NK-92 treated with Interleukin-12 subunit alpha and Interleukin-12 subunit beta, amount 100 ng/mL, for 24 hours (cell line): ENCODE data around the gene SRMS.

Source experiments
- DNase-seq: peaks from one replicate; lab custom pipeline; 2025; lab: John Stamatoyannopoulos, UW

The SRMS gene

DNA sequence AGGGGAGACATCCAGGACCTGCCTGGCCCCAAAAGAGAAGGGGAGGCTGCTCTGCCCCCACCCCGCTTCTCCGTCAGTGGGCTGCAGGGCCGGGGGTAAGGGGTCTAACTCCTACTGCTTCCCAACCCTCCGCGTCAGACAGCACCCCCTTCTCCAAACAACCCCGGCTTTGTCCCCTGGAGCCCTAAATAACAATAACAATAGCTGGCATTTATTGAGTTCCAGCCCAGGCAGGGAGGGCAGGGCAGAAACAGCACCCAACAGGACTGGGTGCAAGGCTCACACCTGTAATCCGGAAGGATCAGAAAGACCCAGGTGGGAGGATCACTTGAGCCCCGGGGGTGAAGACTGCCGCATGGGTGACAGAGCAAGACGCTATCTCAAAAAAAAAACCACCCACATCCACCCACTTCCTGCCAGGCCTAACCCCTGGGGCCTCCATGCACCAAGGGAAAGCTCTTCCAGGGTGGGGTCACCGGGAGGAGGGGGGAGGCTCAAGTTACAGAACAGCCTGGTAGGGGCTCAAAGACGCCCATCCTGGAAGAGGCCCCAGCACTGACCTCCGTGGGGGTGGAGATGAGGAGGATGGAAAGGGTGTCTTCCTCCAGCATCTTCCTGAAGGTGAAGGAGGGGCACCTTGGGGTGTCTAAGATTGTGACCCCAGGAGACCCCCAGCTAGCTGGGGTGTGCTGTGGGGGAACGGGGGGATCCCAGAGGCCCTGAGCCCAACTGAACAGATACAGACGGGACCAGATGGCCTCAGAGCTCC, 5.1 kb upstream of the SRMS start:
- DNase-seq, result no peak

DNA sequence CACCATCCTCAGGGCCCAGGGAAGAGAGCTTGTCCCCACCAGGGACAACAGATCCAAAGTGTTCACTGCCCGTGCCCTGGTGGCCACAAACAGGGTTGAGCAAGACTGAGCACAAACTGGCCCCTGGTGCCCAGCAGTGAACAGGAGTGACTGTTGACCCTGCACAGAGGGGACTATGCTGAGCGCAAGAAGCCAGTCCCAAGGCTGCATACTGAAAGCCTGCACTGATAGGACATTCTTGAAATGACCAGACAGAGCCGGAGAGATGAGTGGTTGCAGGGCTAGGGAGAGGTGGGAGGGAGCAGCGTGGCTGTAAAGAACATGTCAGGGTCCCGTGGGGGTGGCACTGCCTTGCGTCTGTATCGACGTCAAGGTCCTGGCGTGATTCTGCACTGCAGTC, 3.5 kb upstream of the SRMS start:
- DNase-seq, result no peak

DNA sequence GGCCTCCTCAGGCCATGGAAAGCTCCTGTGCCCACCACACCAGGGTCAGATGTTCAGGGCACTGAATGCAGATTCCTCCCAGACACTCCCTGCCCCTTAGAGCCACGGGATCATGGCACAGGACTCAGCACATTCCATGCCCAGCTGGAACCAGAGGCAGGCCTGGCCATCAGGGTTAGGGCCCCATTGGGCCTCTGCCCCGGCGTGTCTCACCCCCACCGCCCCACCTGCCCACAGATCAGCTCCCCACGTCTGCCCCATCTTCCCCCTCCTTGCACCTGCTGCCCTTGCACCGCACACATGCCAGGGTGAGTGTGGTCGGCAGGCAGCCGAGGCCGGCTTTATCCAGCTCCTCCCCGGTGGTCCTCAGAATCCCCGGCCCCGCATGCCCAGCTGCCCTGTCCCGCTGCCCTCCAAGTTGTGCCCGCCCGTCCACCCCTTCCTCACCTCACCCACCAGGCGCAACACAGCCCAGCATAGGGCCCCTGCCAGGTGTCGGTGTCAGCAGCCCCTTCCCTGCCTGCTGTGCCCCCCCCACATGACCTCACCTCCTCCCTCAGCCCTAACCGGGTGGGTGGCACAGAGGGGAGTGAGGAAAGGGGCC, 2.2 kb upstream of the SRMS start:
- DNase-seq, result no peak

DNA sequence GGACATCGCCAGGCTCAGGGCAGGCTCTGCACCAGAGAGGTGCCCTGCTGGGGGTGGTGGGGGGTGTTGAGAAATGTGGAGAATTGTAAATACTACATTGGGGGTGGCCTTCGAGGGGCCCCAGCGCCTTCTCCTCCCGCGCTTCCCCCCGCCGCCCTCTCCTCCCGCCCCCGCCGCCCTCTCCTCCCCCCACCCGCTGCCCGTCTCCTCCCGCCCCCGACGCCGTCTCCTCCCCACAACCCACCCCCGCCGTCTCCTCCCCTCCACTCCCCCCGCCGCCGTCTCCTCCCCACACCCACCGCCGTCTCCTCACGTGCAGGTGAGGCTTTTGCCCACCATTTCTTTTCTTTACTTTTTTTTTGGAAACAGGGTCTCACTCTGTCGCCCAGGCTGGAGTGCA, 1.5 kb upstream of the SRMS start:
- DNase-seq, result no peak

DNA sequence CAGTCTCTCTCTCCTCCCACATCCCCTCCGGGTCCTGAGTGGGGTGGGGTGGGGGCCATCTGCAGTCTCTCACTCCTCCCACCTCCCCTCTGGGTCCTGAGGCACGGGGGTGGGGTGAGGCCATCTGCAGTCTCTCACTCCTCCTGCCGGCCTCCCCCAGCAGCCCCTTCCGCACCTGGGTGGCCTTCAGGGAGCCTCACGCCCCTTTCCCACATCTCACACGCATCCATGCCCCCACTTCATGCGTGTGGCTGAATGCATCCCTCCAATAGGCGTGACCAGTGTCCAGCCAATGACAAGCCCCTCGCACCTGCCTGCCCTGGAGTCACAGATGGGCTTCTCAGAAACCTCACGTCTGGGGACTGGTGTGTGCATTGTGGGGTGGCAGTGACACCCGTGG, 993 bp upstream of the SRMS start:
- DNase-seq, result no peak

DNA sequence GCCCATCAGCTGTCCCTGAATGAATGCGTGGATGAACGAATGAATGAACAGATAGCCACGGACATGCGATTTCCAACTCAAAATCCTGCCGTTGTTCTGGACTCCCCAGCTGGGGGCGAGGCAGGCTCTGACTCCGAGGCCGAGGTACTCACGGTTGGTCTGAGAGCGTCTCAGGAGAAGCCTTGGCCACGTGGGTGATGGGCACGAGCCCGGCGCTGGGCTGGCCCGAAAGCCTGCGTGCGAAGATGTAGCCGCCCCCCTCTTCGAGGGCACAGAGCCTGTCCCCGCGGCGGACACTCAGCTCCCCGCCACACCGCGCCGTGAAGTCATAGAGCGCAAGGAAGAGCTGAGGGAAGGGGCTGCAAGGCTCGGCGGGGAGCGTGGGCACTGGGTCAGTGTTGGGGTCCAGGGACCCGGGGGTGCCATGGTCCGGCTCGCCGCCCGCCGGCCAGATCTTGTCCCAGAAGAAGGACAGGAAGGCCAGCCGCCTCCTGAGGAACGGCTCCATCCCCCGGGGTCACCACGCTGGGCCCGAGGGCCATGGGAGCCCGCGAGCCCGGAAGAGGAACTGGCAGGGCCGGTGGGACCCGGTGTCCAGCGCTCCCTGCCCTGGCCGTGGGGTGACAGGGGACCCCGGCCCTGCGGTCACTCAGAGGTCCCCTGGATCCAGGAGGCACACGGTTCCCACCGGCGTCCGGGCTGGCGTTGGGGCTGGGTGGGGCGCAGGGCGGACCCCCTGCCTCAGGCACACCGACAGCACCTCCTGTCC, 409 bp downstream of the SRMS start:
- no peak for DNase-seq

DNA sequence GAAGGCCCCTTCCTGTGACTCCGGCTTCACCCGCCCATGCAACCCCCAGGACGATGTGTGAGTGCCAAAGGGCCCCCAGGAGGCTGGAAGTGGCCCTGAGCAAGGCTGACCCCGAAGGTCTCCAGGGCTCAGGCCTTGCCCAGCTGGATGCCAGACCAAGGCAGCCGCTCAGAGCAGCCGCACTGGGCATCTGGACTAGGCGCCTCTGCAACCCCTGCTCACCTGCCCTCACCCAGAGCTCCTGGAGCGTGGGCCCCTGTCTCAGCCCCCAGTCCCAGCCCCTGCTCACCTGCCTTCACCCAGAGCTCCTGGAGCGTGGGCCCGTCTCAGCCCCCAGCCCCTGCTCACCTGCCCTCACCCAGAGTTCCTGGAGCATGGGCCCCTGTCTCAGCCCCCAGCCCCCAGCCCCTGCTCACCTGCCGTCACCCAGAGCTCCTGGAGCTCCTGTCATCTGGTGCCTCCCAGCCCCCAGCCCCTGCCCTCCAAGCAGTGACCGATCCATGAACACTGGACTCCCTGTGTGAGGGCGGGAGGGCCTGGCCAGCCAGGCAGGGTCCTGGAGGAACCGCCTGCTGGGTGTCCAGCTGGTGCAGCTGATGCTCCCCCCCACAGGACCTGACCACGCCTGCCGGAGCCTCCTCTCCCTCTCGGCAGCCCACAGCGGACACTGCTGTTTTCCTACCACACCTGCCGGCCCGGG, 1.1 kb downstream of the SRMS start:
- no peak for DNase-seq

DNA sequence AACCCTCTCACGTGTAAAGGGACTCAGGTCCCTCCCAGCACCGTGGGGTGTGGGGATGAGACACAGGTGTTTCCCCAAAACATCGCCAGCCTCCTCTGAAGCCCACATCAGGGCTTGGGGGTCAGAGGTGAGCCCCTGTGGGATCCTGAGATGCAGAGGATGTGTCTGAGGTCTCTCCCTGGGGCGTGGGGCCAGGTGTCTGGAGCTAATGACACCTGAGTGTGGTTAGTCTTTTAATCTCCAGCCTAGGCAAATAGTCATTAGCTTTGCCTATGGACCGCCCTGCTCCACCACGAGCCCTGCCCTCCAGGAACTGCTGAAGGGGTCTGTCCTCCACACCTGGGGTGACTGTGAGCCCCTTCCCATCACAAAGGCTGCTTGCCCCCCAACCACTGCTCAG, 1.7 kb downstream of the SRMS start:
- DNase-seq, result no peak

DNA sequence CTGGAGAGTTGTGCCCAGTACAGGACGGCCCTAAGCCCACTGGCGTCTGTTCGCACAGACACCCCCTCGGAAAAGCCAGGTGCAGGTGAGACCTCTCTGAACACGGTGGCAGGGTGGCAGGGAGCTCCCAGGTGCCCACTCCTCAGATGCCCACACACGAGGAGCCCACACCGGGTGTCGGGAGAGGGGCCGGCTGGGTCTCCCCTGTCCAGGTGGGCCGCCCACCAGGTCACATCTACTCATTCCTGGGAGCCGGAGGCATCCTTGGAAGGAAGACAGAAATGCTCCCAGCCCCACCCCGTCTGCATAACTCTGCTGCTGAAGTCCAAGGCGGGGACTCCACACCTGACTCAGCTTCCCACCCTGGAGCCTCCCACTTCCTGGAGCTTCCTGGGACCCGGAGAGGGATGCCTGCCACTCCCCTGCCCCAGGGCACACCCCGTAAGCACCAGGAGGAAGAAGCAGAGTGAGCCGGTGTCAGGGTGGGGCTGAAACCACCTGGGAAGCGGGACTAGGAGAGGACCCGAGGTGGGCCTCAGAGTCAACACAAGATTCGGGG, 2.5 kb downstream of the SRMS start:
- DNase-seq, result no peak

DNA sequence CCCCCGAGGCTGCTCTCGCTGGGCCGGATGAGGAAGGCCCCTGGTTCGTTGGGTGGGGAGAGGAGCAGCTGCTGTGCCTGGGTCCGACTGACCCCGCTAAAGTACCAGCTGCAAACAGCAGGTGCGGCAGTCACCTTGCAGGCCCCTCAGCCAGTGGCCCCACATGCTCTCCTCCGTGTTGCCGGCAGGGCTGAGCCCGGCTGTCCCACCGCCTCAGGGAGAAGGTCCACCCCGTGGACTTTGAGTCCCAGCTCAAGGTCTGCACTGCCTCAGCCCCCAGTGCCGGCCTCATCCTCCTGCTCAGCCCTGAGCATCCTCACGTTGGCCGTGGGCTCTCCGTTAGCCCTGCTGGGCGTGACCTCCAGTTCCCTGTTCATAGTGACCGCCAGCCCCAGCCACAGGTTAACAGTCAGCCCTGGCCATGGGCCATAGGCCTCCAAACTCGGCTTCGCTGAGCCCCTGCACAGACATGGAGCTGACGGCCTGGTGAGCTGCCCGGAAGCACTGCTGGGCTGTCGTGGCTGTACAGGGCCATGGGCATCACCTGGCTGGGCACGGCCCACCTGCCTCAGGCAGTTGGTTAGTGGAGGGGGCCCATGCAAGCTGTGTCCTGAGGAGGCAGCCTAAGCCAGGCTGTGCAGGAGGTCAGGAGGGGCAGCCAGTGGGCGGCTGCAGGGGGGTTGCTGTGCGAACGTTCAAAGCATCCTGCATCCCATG, 3.1 kb downstream of the SRMS start:
- no peak for DNase-seq

DNA sequence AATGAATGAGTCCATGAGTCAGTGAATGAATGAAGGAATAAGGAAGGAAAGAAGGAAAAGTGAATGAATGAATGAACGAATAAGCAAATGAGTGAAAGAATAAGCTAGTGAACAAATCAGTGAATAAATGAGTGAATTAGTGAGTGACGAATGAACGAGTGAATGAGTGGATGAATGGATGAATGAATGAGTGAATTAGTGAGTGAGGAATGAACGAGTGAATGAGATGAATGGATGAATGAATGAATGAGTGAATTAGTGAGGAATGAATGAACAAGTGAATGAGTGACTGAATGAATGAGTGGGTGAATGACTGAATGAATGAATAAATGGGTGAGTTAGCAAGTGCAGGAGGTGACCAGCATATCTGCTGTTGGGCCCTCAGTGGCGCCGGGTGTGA, 3.8 kb downstream of the SRMS start:
- no peak for DNase-seq

DNA sequence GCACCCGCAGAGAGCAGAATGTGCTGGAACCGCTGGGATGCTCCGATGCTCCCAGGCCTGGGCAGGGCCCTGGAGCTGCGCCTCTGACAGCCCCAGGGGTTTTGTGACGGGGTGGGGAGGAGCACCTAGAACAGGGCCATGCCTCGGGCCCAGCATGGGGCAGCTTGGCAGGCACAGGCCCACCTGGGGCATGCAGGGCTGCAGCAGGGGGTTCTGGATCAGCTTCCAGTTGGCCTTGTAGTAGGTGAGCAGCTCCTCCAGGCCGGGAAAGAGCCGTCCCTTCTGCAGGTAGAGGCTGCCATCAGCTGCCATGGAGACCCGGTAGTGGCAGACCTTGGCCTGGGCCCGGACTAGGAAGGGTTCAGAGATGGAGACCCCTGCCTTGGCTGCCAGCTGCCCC, 4.4 kb downstream of the SRMS start:
- DNase-seq, result no peak

DNA sequence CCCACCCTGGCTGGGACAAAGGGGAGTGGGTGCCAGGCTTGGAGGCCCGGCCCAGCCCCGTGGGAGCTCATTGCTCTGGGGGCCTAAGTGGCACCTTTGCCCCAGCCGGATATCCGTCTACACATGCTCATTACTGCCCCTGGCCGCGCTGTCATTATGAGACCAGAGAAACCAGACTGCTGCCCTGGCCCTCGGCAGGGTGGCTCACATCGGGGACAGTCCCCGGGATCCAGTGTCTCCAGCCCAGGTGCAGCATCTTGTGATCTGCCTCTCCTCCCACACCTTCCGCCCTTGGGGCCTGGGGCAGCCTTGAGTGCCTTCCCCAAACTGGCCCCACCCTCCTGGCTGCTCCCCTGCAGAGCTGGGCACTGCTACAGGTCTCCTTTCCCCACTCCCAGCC, 4.9 kb downstream of the SRMS start:
- DNase-seq, result no peak

DNA sequence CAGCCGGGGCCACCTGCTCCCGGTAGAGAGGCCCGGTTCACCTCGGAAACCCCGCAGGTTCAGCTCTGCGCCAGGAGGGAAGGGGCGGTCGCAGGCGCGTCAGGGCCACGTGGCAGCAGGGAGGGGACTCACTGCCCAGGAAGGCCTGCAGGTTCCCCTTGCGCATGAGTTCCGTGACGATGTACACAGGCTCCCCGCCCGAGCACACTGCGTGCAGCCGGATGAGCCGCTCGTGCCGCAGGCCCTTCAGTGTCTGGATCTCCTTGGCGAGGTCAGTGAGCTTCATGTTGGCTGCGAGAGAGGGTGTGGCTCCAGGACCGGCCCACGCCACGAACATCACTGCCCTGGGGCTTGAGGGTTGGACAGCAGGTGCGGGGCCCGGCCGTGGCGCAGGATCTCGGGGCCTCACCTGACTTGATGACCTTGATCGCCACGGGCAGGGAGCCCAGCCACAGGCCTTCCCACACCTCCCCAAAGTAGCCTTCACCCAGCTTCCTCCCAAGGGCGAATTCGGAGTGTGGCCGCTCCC, 5.5 kb downstream of the SRMS start:
- DNase-seq, result no peak

DNA sequence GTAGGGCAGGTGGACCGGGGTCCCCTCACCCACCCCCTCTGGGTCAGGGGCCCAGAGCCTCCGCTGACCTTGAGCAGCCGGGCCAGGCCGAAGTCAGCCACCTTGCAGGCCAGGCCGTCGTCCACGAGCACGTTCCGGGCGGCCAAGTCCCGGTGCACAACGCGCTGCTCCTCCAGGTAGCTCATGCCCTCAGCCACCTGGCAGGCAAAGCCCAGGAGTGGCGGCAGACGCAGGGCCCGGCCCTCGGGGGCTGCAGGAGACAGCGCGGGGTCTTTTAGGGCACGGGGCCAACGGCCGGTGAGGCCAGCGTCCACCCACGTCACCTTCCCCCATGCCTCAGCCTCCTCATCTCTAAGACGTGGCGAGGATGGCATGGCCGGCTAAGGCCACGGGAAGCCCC, 6.2 kb downstream of the SRMS start:
- DNase-seq, result no peak

DNA sequence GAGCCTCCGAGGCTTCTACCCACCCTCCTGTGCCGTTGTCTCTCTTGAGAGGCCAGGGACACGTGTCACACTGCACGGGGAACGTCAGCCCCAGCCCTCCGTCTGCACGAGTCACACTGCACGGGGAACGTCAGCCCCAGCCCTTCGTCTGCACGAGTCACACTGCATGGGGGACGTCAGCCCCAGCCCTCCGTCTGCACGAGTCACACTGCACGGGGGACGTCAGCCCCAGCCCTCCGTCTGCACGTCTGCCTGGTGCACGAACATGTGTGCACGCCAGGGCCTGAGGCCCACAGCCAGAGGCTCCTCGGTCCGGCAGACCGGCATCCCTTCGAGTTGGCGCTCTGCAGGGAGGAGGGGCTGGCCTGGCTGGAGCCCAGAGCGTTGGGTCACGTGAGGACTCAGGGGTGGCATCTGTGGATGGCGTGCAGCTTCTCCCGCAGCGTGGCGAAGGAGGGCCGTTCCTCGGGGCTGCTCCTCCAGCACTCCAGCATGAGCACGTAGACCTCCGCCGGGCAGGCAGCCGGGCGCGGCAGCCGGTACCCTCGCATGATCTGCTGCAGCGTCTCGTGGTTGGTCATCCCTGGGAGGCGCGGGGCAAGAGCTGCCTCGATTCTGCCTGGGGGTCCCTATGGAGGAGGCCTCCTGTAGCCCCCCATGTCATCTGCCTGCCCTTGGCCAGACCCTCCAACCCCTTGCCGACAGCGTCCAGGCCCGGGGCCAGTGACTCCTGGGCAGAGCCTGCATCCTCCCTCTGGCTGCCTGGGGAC, 6.9 kb downstream of the SRMS start:
- DNase-seq, result no peak

DNA sequence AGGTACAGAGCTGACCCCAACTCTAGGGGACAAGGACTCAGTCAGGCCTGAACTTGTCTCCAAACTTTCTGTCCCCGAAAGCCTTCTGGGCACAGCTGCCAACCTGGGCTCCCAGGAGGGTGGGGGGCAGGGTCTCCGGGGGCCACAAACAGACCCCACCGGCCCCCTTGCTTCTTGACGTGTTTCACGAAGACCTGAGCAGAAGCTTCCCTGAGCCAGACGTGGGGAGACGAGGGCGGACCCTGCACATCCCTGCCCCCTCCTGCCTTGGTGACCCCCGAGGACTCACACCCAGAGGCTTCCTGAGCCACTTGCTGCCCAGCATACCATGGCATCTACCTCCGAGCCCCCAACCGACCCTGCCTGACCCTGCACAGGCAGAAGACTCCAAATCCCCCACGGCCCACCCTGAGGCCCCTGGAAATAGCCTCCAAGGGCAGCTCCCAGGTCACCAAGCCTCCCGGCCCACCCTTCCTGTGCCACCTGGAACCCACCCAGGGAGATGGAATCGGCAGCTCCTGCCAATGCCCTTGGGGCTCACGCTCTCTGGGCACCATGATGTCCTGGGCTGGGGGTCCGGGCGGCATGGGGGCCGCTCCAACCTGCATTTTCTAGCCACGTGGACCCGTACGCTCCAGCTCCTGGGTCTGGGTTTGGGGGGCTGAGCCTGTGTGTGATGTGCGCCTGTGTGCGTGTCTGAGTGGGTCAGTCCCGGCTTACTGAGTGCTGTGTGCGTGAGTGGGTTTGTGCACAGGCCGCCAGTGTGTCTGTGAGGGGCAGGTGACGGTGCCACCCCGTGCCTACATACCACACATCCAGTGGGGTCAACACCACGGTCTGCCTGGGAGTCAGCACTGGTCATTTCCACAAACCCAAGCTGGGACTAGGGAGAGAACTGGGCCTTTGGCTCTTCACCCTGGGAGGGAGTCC, 7.8 kb downstream of the SRMS start:
- no peak for DNase-seq

DNA sequence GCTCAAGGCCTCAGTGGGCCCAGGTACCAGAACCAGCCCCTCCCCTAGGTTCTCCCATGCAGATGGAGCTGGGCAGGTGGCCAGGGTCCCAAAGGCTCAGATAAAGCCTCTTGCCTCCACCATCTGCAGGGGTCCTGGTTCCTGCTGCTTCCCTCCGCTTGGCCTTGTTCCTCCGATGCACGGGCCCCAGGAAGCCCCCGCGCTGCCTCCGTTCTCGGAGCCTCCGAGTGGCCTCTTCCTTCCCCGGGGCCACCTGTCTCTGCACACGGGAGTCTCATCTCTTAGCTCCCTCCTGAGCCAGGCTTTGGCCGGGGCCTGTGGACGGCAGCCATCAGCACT, 8.5 kb downstream of the SRMS start:
- no peak for DNase-seq

DNA sequence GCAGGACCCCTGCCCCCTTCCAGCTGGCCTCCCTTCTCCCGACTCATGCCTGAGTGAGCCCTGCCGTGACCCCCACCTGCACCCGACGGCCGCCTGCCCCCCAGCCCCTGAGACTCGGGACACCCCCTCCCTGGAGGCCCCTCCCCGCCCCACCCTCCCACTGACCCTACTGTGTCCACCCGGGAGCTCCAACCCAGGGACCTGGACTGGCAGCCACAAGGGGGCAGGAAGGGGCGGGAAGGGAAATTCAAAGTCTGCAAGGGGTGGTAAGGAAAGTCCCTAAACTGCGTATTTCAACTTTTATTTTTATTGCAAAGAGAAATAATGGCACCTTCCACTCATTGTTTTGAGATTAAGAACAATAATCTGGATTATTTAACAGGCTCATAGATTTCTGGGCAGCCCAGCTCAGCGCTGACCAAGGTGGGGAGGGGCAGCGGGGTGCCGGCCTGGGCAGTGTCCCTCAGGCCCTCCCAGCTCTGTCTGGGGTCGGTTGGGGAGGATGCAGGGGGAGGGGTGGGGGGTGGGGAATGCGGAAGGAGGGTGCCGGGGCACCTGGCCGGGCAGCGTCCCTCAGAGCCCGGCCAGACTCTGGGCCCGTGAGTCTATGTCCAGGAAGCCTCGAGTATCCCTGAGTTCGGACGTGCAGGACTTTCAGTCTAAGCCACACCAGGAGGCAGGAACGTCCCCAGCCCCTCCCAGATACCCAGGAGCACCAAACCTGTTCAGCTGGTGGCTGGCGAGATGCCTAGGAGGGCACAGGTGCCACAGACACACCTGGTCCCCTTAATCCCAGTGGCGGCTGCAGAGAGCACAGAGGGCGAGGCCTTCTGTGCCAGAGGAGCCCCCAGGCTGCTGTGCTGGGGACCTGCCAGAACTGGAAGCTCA, 9.1 kb downstream of the SRMS start:
- no peak for DNase-seq
